ENCODE results near the gene DENND1A.

The DENND1A gene

DNA sequence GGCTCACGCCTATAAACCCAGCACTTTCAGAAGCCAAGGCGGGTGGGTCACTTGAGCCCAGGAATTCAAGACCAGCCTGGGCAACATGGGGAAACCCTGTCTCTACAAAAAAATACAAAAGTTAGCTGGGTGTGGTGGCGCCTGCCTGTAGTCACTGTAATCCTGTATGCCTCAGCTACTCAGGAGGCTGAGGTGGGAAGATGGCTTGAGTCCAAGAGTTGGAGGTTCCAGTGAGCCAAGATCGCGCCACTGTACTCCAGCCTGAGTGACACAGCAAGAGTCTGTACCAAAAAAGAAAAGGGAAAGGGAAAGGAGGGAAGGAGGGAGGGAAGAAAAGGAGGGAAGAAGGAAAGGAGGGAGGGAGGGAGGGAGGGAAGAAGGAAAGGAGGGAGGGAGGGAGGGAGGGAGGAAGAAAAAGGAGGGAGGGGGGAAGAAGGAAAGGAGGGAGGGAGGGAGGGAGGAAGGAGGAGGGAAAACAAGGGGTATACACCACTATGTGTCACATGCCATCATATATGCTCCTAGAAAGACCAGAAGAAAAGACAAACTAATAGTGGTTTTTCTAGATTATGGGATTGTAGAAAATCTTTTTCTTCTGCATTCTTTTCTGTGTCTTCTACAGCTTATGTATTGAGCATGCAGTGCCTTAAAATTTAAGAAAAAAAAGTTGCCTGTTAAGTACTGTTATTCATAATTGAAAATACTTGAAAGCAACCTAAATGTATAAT lies 240.1 kb downstream of the DENND1A start:
- H3K36me3 ChIP-seq (ENCODE audit: control insufficient read depth, insufficient read depth, low read length): no peaks in the 10 kb centered on the region
- no CpG with 5 or more reads among the region's 5 CpGs for WGBS (ENCODE audit: insufficient coverage, insufficient read length)
- H3K27me3 ChIP-seq (ENCODE audit: control insufficient read depth, insufficient read depth, low read length): no peaks in the 10 kb centered on the region
- no peak for DNase-seq (ENCODE audit: low read depth, low spot score)
- no peaks in the 10 kb centered on the region for H3K4me1 ChIP-seq (ENCODE audit: control insufficient read depth, insufficient read depth, low read length)
- H3K27ac ChIP-seq (ENCODE audit: low read length): no peak overlapping the region
- H3K4me3 ChIP-seq (ENCODE audit: low read length): no peak overlapping the region
- H3K9me3 ChIP-seq (ENCODE audit: control insufficient read depth, insufficient read depth, low read length): no peaks in the 10 kb centered on the region

DNA sequence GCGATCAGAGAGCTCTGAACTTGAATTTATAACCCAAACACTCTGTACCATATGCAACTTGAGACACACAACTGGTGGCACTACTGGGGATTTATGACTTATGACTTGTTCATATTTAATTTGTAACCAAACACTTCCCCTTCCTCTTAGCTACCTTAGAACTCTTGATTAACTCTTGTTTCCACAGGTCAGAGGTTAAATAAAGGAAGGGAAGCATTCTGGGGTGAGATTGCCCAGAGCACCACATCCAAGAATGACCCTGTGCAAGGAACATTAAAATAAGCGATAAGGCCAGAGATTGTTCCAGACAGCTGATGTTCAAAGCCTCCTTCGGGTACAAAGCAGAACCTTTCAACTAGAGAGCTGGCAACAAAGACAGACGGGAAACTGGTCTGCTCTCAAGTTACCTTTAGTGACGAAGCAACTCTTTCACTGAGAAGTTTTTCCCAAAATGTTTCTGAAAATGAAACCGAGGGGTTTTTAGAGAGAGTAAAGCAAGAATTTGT lies 242.6 kb downstream of the DENND1A start:
- no CpG with 5 or more reads among the region's 6 CpGs for WGBS (ENCODE audit: insufficient coverage, insufficient read length)
- no peak for DNase-seq (ENCODE audit: low read depth, low spot score)
- Histone ChIP-seq H3K36me3 (ENCODE audit: control insufficient read depth, insufficient read depth, low read length) (no peaks in the 10 kb centered on the region), H3K27ac (ENCODE audit: low read length) (no peak overlapping the region), H3K9me3 (ENCODE audit: control insufficient read depth, insufficient read depth, low read length) (no peaks in the 10 kb centered on the region), H3K4me1 (ENCODE audit: control insufficient read depth, insufficient read depth, low read length) (no peaks in the 10 kb centered on the region), H3K27me3 (ENCODE audit: control insufficient read depth, insufficient read depth, low read length) (no peaks in the 10 kb centered on the region), H3K4me3 (ENCODE audit: low read length) (no peak overlapping the region)

DNA sequence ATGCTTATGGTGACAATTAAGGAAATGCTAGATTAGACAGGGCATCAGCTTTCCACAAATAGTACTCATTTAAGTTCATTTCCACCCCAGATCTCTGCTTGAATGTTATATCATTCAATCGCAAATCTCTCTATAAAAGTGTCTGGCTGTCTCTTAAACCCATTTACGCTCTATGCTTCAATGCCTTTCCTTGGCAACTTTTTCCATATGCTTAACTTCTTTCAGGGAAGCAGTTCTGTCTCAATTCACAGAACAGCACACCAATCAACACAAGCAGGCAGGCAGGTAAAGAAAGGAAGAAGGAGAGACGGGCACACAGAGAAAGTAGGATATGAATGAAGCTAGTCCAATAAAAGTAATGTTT lies 243.1 kb downstream of the DENND1A start:
- no peaks in the 10 kb centered on the region for H3K4me1 ChIP-seq (ENCODE audit: control insufficient read depth, insufficient read depth, low read length)
- DNase-seq (ENCODE audit: low read depth, low spot score): no peak
- H3K9me3 ChIP-seq (ENCODE audit: control insufficient read depth, insufficient read depth, low read length): no peaks in the 10 kb centered on the region
- H3K36me3 ChIP-seq (ENCODE audit: control insufficient read depth, insufficient read depth, low read length): no peaks in the 10 kb centered on the region
- no CpG with 5 or more reads among the region's 3 CpGs for WGBS (ENCODE audit: insufficient coverage, insufficient read length)
- H3K4me3 ChIP-seq (ENCODE audit: low read length): no peak overlapping the region
- no peak overlapping the region for H3K27ac ChIP-seq (ENCODE audit: low read length)
- H3K27me3 ChIP-seq (ENCODE audit: control insufficient read depth, insufficient read depth, low read length): no peaks in the 10 kb centered on the region

DNA sequence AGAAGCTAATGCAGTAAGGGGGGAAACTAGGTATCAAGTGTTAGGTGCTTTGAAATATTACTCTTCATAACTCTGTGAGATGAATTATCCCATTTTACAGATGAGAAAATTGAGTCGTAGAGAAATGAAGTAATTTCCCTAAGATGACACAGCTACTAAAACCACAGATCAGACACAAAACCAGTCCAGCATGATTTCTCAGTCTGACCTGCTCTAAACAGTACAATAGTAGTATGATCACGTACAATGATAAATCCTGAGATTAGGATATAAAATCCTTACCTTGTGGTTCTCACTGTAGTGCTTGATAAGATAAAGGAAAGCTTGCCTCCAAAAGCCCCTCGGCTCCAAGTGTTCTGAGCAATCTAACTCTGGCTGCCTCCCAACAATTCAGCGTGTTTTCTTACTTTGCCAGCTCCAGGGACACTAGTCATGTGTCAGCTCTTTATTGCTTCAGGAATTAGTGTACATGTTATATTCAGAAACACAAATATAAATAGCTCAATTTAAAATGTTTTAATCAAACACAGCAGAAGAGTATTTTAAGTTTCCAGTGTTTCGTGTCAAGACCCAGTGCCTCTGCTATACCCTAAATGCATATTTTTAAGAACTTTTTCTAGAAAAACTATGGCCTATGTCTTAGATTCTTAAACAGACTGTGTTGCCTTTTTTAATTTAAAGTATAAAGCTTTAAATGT lies 243.6 kb downstream of the DENND1A start:
- Histone ChIP-seq H3K27ac (ENCODE audit: low read length) (no peak overlapping the region), H3K9me3 (ENCODE audit: control insufficient read depth, insufficient read depth, low read length) (no peaks in the 10 kb centered on the region), H3K36me3 (ENCODE audit: control insufficient read depth, insufficient read depth, low read length) (no peaks in the 10 kb centered on the region), H3K27me3 (ENCODE audit: control insufficient read depth, insufficient read depth, low read length) (no peaks in the 10 kb centered on the region), H3K4me3 (ENCODE audit: low read length) (no peak overlapping the region), H3K4me1 (ENCODE audit: control insufficient read depth, insufficient read depth, low read length) (no peaks in the 10 kb centered on the region)
- no peak for DNase-seq (ENCODE audit: low read depth, low spot score)
- no CpG with 5 or more reads among the region's 5 CpGs for WGBS (ENCODE audit: insufficient coverage, insufficient read length)

DNA sequence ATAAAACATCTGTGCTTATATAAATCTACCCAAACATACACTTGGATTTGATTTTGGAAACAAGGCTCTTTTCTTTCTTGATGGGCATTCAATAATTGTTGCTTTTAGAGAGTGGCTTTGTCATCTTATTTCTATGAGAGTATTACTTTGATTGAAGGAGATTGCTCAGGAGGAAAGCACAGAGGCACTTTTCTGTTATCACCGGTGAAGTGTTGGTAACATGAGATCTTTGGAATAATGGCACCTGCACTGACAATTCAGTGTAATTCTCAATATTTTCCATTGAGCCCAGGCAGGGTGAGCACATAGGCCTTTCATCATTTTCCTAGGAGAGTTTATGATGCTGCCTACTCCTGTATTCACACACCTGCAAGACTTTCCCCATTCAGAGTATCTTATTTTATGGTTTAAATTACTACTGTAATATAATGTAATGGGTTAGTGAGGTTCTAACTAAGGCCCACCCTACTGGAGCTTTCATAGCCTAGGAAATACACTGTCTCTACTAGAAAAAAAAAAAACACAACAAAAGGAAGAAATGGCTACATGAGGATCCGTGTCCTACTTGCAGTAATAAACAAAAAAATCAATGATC lies 244.3 kb downstream of the DENND1A start:
- Histone ChIP-seq H3K4me3 (ENCODE audit: low read length) (no peak overlapping the region), H3K4me1 (ENCODE audit: control insufficient read depth, insufficient read depth, low read length) (no peaks in the 10 kb centered on the region), H3K27ac (ENCODE audit: low read length) (no peak overlapping the region), H3K36me3 (ENCODE audit: control insufficient read depth, insufficient read depth, low read length) (no peaks in the 10 kb centered on the region), H3K9me3 (ENCODE audit: control insufficient read depth, insufficient read depth, low read length) (no peaks in the 10 kb centered on the region), H3K27me3 (ENCODE audit: control insufficient read depth, insufficient read depth, low read length) (no peaks in the 10 kb centered on the region)
- no CpG with 5 or more reads among the region's 2 CpGs for WGBS (ENCODE audit: insufficient coverage, insufficient read length)
- no peak for DNase-seq (ENCODE audit: low read depth, low spot score)

DNA sequence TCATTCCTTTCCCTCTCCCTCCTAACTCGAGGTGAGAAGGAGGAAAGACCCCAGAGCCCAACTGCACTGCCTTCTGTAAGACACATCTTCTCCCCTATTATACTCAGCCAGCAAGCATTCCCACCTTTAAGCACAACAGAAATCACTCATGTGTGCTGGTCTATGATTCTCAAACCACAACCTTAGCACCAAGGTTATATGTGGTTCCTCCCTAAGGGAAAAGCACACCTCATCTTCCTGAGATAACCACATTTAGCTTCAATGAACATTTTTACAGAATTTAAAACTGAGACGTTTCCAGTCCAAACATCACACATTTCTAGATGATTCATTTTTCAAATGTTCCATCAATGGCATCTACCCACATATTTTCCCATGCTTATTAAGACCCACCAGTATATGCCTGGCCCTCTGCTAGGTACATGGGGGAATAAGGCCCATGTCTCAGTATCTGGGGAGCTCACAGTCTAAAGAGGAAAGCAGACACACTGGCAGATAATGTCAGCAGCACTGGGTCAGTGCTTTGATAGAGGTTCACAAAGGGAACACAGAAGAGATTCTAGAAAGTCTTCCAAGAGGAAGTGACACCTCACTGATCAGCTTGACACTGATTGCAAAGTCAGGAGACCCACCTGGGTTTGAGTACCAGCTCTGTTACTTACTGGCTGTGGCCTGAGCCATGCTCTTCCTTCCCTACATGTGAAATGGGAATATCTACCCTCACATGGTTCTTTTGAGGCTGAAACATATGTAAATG lies 245.4 kb downstream of the DENND1A start:
- WGBS (ENCODE audit: insufficient coverage, insufficient read length): no CpG with 5 or more reads among the region's 2 CpGs
- no peaks in the 10 kb centered on the region for H3K27me3 ChIP-seq (ENCODE audit: control insufficient read depth, insufficient read depth, low read length)
- H3K36me3 ChIP-seq (ENCODE audit: control insufficient read depth, insufficient read depth, low read length): no peaks in the 10 kb centered on the region
- no peaks in the 10 kb centered on the region for H3K9me3 ChIP-seq (ENCODE audit: control insufficient read depth, insufficient read depth, low read length)
- H3K27ac ChIP-seq (ENCODE audit: low read length): no peak overlapping the region
- no peak for DNase-seq (ENCODE audit: low read depth, low spot score)
- no peak overlapping the region for H3K4me3 ChIP-seq (ENCODE audit: low read length)
- no peaks in the 10 kb centered on the region for H3K4me1 ChIP-seq (ENCODE audit: control insufficient read depth, insufficient read depth, low read length)

DNA sequence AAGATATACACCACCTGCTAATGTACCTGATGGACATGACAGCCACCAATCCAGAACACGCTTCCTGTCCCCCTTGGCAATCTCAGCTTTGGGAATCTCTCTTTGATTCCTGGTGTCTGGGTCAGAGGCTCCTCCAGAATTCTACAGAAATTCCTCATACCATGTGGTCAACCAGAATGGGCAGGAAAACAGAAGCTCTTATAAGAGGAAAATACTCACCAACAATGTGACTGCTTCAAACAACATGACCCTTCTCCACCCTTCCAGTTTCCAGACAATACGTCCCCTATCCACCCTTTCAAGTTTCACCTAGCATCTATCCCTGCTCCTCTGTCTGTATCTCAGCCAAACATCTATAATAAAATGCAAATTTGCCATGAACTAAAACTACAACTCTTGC lies 247.2 kb downstream of the DENND1A start:
- no CpG with 5 or more reads among the region's 2 CpGs for whole genome bisulfite sequencing (ENCODE audit: insufficient coverage, insufficient read length)
- Histone ChIP-seq H3K9me3 (ENCODE audit: control insufficient read depth, insufficient read depth, low read length) (no peaks in the 10 kb centered on the region), H3K36me3 (ENCODE audit: control insufficient read depth, insufficient read depth, low read length) (no peaks in the 10 kb centered on the region), H3K4me1 (ENCODE audit: control insufficient read depth, insufficient read depth, low read length) (no peaks in the 10 kb centered on the region), H3K4me3 (ENCODE audit: low read length) (no peak overlapping the region), H3K27me3 (ENCODE audit: control insufficient read depth, insufficient read depth, low read length) (no peaks in the 10 kb centered on the region), H3K27ac (ENCODE audit: low read length) (no peak overlapping the region)
- no peak for DNase-seq (ENCODE audit: low read depth, low spot score)

DNA sequence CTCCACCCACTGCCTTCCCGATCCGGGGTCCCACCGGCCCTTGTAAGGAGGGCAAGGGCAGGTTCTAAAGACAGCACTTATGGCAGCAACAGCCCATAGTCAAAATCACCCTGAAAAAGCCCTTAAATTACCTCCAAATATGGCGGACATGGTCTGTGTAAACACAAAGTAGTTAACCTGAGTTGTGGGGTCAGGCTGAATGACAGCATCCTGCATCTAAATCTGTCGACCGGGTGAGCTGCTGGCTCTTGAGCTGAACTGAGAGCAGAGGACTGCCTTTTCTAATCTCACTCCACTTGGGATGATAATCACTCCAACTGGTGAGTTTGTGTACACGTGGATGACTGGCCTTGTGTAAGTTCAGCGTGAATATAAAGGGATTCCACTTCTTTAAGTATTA lies 249.6 kb downstream of the DENND1A start:
- no peaks in the 10 kb centered on the region for H3K4me1 ChIP-seq (ENCODE audit: control insufficient read depth, insufficient read depth, low read length)
- no peaks in the 10 kb centered on the region for H3K9me3 ChIP-seq (ENCODE audit: control insufficient read depth, insufficient read depth, low read length)
- no peak overlapping the region for H3K27ac ChIP-seq (ENCODE audit: low read length)
- no peaks in the 10 kb centered on the region for H3K27me3 ChIP-seq (ENCODE audit: control insufficient read depth, insufficient read depth, low read length)
- no peak overlapping the region for H3K4me3 ChIP-seq (ENCODE audit: low read length)
- no peaks in the 10 kb centered on the region for H3K36me3 ChIP-seq (ENCODE audit: control insufficient read depth, insufficient read depth, low read length)
- DNase-seq (ENCODE audit: low read depth, low spot score): no peak
- WGBS (ENCODE audit: insufficient coverage, insufficient read length): no CpG with 5 or more reads among the region's 8 CpGs

DNA sequence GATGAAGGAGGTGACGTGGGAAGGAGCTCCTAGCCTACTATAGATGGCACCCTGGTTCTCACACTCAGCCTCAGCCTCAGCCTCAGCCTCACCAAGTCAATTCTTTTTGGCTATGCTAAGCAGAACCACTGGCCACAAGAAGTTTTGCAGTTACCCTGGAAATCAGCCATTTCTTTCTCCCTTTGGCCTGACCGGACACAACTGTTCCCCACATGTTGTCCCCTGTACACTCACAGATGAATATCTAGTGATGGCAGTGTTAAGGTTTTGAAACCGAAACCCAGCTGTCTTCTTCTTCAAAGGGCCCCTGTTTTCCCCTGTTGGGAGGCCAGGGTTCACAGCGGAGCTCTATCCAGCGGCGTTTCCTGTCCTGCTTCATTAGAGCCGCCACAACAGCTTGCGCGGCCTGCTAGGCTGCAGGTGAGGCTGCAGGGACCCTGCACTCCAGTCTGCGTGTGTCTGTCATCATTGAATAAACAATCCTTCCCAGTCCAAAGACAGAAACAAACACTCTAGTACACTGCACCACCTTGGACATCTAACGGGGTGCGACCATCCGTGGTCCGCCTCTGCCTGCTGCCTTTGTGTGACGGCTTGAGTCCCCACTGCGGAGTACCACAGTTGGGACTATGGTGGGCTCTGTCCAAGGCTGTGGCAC lies 250.5 kb downstream of the DENND1A start:
- Histone ChIP-seq H3K9me3 (ENCODE audit: control insufficient read depth, insufficient read depth, low read length) (no peaks in the 10 kb centered on the region), H3K4me3 (ENCODE audit: low read length) (no peak overlapping the region), H3K36me3 (ENCODE audit: control insufficient read depth, insufficient read depth, low read length) (no peaks in the 10 kb centered on the region), H3K4me1 (ENCODE audit: control insufficient read depth, insufficient read depth, low read length) (no peaks in the 10 kb centered on the region), H3K27ac (ENCODE audit: low read length) (no peak overlapping the region), H3K27me3 (ENCODE audit: control insufficient read depth, insufficient read depth, low read length) (no peaks in the 10 kb centered on the region)
- no peak for DNase-seq (ENCODE audit: low read depth, low spot score)
- no CpG with 5 or more reads among the region's 16 CpGs for WGBS (ENCODE audit: insufficient coverage, insufficient read length)

DNA sequence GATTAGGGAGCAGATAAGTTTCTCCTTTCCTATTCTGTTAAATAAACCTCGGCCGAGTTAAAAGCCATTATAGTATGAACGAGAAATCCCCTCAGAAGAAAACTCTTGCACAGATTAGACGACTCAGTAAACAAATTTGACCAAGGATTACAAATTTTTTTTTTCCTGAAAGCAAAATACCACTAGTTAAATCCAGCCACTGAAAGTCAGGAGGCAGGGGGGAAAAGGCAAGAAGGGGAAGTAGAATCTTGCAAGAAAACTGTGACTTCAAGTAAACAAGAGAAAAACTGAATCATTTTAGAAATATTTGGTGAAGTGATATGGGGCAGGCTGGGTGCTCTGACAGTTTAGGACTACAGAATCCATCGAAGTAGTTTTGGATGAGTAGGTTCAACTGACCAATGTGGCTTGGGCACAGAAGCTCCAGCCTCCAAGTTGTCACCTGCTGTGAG lies 251.0 kb downstream of the DENND1A start:
- WGBS (ENCODE audit: insufficient coverage, insufficient read length): no CpG with 5 or more reads among the region's 5 CpGs
- no peak for DNase-seq (ENCODE audit: low read depth, low spot score)
- H3K4me3 ChIP-seq (ENCODE audit: low read length): no peak overlapping the region

More for the DNA sequence above, 251.0 kb downstream of the DENND1A start:
- Histone ChIP-seq H3K36me3 (ENCODE audit: control insufficient read depth, insufficient read depth, low read length) (no peaks in the 10 kb centered on the region), H3K9me3 (ENCODE audit: control insufficient read depth, insufficient read depth, low read length) (no peaks in the 10 kb centered on the region), H3K4me1 (ENCODE audit: control insufficient read depth, insufficient read depth, low read length) (no peaks in the 10 kb centered on the region), H3K27ac (ENCODE audit: low read length) (no peak overlapping the region), H3K27me3 (ENCODE audit: control insufficient read depth, insufficient read depth, low read length) (no peaks in the 10 kb centered on the region)

Measured in iPS DF 6.9 (cell line).